Esophagus (tissue), 2 donors: ENCODE results near the gene ADIPOR2. TPM values are rescaled to one million over a fixed set of nuclear protein-coding genes. Genes with fewer than 3 reads are reported as not detected.
"Not testable (repeated sequence)": the region's sequence is repeated elsewhere in the genome, so short reads cannot be mapped to it uniquely, and the experiment has no call there.

Experiments
- H3K27ac ChIP-seq, 2 donors: one replicate each; pipeline ENCODE4 v1.5.1; 2013; ENCODE audit warnings: low read depth in 2 of 2, mild to moderate bottlenecking in 2 of 2, inconsistent platforms in 1 of 2, low read length in 1 of 2, moderate library complexity in 1 of 2
- H3K27me3 ChIP-seq, 2 donors: one replicate each; pipeline ENCODE4 v1.6.1; 2013; ENCODE audit warnings: low read length in 2 of 2, control low read depth in 1 of 2, mild to moderate bottlenecking in 1 of 2; ENCODE audit not compliant: insufficient read depth in 2 of 2, control insufficient read depth in 1 of 2
- H3K36me3 ChIP-seq, 2 donors: one replicate each; pipeline ENCODE4 v1.6.1; 2013; ENCODE audit warnings: low read length in 1 of 2; ENCODE audit not compliant: control insufficient read depth in 2 of 2, insufficient read depth in 2 of 2
- H3K4me1 ChIP-seq, 2 donors: one replicate each; pipeline ENCODE4 v1.6.1; 2013; ENCODE audit warnings: low read length in 1 of 2; ENCODE audit not compliant: control insufficient read depth in 2 of 2, insufficient read depth in 2 of 2
- H3K4me3 ChIP-seq, 2 donors: one replicate each; pipeline ENCODE4 v1.5.1; 2013; ENCODE audit warnings: low read length in 2 of 2, mild to moderate bottlenecking in 2 of 2, low read depth in 1 of 2, moderate library complexity in 1 of 2
- H3K9me3 ChIP-seq, 2 donors: one replicate each; pipeline ENCODE4 v1.6.1; 2013; ENCODE audit warnings: mild to moderate bottlenecking in 2 of 2, low read depth in 1 of 2, low read length in 1 of 2, moderate library complexity in 1 of 2; ENCODE audit not compliant: control insufficient read depth in 2 of 2, insufficient read depth in 1 of 2
- WGBS, 2 donors: extraction: QIAGEN DNeasy Blood & Tissue Kit; methylation state at CpG; one replicate each; pipeline ENCODE4 v1.1.7; 2013; 5-methylcytosine and 5-hydroxymethylcytosine counted together
- polyA plus RNA-seq, 2 donors: library from polyadenylated mRNA; stranded (reverse); fragments of 200-250 nt; gene quantifications; one replicate each; pipeline ENCODE4 v1.2.3, GENCODE V29; 2013
- donor health status: healthy with polysubstance abuse.
- donor health status: Bipolar disorder and iron deficiency.

Gene ADIPOR2
- polyA plus RNA-seq, 2 donors = 29.9 to 33.7 TPM

DNA sequence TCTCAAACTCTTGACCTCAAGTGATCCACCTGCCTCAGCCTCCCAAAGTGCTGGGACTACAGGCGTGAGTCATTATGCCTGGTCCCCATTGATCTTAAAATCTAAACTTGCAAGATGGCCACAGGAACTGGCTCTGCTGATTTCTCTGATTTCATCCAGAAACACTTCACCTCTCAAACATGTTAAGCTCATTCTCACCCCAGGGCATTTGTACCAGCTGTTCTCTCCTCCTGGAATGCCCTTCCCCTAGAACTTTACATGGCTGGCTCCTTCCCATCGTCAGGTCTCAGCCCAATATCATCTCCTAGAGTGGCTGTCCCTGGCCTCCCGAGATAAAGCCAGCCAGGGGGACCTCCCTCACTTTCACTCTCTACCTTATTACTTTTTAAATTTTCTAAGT, 124.2 kb downstream of the ADIPOR2 start:
- H3K9me3 ChIP-seq = no peaks in the 10 kb centered on the region
- H3K27me3 ChIP-seq = peaks cover 0 to 1% of the 10 kb centered on the region in 2 donors
- H3K27ac ChIP-seq = no peak overlapping the region
- H3K4me3 ChIP-seq = no peak overlapping the region
- 75 to 80% methylated on average over 3 of the region's 3 CpGs for WGBS, 2 donors
- no peaks in the 10 kb centered on the region for H3K36me3 ChIP-seq
- no peaks in the 10 kb centered on the region for H3K4me1 ChIP-seq

DNA sequence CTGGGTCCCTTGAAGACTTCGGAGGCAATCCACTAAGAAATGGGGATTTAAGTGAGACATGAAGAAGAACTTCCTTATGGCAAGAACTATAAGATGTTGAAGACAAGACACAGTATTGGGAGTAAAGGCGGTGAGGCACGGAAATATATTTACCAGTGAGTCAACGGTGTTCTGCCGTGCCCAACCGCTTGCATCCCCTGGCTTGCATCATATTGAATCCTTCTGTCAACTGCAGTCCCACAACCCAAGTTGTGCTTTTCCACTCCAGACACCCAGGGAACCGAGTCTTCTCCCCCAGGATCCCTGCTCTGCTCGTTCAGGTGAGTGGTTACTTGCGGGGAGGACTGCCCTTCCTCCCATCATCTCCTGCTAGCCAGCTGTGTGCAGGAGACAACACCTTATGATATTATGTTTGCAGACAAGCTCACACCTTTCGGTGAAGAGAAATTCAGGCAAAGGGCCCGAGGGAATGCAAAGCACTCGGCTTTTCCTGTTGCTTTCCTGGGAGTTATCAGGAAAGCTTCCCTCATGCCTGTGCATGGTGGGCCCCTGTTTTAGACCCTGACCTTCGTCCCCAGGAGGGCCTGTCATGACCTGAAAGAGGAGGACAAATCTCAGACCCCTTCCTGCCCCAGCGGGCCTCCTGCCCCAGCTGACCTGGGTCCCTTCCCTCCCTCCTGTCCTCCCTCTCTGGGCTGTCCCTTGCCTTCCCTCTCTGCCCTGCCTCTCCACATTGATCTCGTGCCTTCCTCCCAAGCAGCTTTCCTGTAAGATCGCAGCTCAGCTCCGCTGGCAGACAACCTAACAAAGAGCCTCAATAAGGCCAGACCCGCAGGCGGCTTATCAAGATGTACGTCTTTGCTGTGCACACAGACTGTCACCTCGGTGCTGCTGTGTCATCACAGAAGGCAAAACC, 125.2 kb downstream of the ADIPOR2 start:
- Histone ChIP-seq H3K4me3 (no peak overlapping the region), H3K27me3 (peaks cover 0 to 7% of the 10 kb centered on the region in 2 donors)
- WGBS, 2 donors = 53 to 55% methylated on average over 21 of the region's 21 CpGs

DNA sequence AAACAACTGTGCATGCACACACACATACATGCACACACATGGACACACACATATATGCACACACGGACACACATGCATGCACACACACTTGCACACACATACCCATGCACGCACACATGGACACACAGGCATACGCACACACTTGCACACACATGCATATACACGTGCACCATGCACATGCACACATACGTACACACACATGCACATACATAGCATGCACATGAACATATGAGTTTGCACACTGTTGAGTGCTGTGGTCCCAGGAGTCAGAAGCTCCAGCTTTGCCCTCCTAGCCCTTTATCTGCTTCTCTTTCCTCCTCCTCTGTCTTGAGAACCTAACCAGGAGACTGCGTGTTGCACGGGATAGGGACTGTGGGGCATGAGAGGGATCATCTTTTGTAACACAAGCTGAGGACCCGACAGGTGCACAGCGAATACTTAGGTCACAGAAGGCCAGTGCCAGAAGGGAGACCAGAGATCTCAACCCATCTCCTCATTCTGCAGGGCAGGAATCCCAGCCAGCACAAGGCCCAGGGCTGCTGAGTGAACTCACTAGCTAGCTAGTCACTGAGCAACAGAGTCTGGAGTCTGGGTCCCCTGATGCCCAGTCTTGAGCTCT, 126.0 kb downstream of the ADIPOR2 start:
- H3K36me3 ChIP-seq = no peaks in the 10 kb centered on the region
- 89 to 94% methylated on average over 9 of the region's 9 CpGs for WGBS, 2 donors

More for the DNA sequence above, 125.2 kb downstream of the ADIPOR2 start:
- H3K36me3 ChIP-seq = no peaks in the 10 kb centered on the region
- H3K9me3 ChIP-seq = no peaks in the 10 kb centered on the region
- H3K4me1 ChIP-seq = peaks cover 0 to 3% of the 10 kb centered on the region in 2 donors
- H3K27ac ChIP-seq = no peak overlapping the region

DNA sequence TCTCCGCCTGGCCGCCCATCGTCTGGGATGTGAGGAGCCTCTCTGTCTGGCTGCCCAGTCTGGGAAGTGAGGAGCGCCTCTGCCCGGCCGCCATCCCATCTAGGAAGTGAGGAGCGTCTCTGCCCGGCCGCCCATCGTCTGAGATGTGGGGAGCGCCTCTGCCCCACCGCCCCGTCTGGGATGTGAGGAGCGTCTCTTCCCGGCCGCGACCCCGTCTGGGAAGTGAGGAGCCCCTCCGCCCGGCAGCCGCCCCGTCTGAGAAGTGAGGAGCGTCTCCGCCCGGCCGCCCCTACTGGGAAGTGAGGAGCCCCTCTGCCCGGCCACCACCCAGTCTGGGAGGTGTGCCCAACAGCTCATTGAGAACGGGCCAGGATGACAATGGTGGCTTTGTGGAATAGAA, 127.1 kb downstream of the ADIPOR2 start:
- H3K4me3 ChIP-seq, H3K9me3 ChIP-seq, H3K4me1 ChIP-seq, H3K36me3 ChIP-seq, H3K27ac ChIP-seq: not testable (repeated sequence)
- WGBS, 2 donors = 90 to 92% methylated on average over 15 to 28 of the region's 28 CpGs
- H3K27me3 ChIP-seq = peaks cover 0 to 13% of the 10 kb centered on the region in 2 donors

More for the DNA sequence above, 126.0 kb downstream of the ADIPOR2 start:
- Histone ChIP-seq H3K4me1 (peaks cover 0 to 3% of the 10 kb centered on the region in 2 donors), H3K27me3 (peaks cover 0 to 7% of the 10 kb centered on the region in 2 donors), H3K9me3 (no peaks in the 10 kb centered on the region), H3K27ac (no peak overlapping the region), H3K4me3 (no peak overlapping the region)

DNA sequence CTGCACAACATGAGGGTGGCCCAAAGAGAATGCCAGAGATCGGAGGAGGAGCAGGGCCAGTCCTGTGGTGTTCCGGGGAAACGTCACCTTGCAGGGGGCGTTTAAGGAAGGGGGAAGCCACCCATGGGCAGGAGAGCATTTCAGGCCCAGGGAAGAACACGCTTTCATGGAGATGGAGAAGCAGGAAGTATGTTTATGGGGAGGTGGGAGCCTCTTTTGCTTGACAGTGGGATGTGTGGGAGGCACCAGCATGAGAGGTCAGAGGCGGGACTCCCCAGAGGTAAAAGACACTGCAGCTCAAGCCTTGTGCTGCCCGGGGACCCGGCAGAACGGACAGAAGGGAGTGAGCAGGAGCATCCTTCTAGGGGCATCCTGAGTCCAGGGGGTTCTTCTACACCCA, 128.2 kb downstream of the ADIPOR2 start:
- peaks cover 0 to 13% of the 10 kb centered on the region in 2 donors for H3K27me3 ChIP-seq
- H3K9me3 ChIP-seq = no peaks in the 10 kb centered on the region
- peaks cover 0 to 3% of the 10 kb centered on the region in 2 donors for H3K4me1 ChIP-seq
- WGBS, 2 donors = 66 to 68% methylated on average over 9 of the region's 9 CpGs
- H3K27ac ChIP-seq = no peak overlapping the region
- H3K36me3 ChIP-seq = no peaks in the 10 kb centered on the region
- H3K4me3 ChIP-seq = no peak overlapping the region

DNA sequence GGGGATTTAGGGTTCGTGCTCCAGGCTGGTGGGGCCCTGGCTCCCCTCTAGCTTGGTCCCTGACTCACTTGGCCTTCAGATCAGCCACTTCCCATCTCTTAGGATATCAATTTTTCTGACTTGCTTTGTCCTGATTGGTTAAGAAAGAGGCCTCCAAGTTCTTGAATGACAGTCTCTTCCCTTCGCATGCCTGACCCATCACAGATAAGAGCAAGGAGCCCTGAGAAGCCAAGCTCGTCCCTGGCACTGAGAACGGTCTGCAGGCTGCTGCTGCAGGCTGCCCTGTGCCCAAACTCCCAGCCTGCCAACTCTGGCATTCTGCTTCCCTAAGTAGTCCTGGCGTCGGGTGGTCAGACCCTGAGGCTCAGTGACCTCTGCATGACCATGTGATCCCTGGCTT, 128.7 kb downstream of the ADIPOR2 start:
- no peaks in the 10 kb centered on the region for H3K36me3 ChIP-seq
- peaks cover 0 to 3% of the 10 kb centered on the region in 2 donors for H3K4me1 ChIP-seq
- H3K27me3 ChIP-seq = peaks cover 0 to 13% of the 10 kb centered on the region in 2 donors
- WGBS, 2 donors = 48 to 49% methylated on average over 6 of the region's 6 CpGs
- H3K4me3 ChIP-seq = no peak overlapping the region
- H3K27ac ChIP-seq = no peak overlapping the region
- no peaks in the 10 kb centered on the region for H3K9me3 ChIP-seq

DNA sequence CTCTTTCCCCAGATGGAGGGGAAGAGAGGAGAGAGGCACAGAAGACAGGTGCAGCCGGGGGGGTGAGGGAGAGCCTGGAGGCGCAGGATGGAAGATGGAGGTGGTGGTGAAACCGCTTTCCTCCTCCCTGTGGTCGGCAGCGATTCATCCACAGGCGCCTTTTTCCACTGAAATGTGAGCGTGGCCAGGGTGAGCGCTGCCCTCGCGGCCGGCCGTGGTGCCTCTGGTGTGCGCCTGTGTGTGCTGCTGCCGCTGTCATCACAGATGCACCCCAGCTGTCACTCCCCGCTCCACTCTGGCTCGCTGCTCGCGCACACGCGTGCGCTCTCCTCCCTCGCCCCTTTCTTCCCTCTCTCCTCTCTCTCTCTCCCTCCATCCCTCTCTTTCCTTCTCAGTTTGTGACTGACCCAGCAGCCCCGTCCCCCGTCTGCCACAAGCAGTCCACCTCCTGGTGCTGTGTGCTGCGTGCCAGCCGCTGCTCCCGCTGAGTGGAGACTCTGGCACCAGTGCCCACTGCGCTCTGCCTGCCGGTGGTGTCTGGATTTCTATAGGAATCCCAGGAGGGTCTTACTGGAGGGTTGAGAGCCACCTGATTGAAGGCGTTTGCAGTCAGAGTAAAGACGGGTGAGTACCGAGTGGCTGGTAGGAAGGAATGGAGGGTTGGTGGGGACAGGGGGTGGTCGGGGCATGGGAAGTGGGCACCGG, 129.5 kb downstream of the ADIPOR2 start, which contains the start of gene LRTM2:
LRTM2 (plus strand) TSS at position 375 of the 705 bp plus-strand sequence. CDS start 7,584 bp downstream, outside the sequence.
- H3K4me1 ChIP-seq = peaks cover 0 to 3% of the 10 kb centered on the region in 2 donors
- H3K27me3 ChIP-seq = peaks cover 0 to 13% of the 10 kb centered on the region in 2 donors

DNA sequence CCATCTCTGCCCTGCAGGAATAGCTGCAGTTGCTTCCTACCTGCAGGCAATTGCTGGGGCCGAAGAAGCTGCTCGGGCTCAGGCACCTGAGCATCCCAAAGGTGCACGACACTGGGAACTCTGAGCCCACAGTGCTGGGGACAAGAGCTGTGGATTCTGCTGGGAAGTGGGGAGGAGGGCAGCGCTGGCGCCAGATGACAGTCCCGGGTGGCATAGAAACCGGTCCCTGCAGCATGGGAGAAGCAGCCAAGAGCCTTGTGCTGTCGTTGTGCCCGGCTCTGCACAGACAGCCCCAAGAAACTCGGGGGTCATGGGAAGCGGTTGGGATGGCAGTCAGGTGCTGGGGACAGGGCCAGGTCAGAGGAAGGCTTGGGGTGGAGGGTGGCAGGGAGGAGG, 130.0 kb downstream of the ADIPOR2 start:
- H3K4me3 ChIP-seq = no peak overlapping the region
- H3K9me3 ChIP-seq = no peaks in the 10 kb centered on the region
- no peak overlapping the region for H3K27ac ChIP-seq
- peaks cover 0 to 13% of the 10 kb centered on the region in 2 donors for H3K27me3 ChIP-seq
- WGBS, 2 donors = 68 to 69% methylated on average over 11 of the region's 11 CpGs
- H3K36me3 ChIP-seq = no peaks in the 10 kb centered on the region
- H3K4me1 ChIP-seq = peaks cover 0 to 3% of the 10 kb centered on the region in 2 donors

More for the DNA sequence above, 129.5 kb downstream of the ADIPOR2 start, which contains the start of gene LRTM2:
- Histone ChIP-seq H3K27ac (no peak within 1 kb of the TSS), H3K4me3 (no peak within 1 kb of the TSS), H3K36me3 (no peaks in the 10 kb centered on the region), H3K9me3 (no peaks in the 10 kb centered on the region)
- WGBS, 2 donors = 14% methylated on average over 33 to 34 of the region's 34 CpGs

DNA sequence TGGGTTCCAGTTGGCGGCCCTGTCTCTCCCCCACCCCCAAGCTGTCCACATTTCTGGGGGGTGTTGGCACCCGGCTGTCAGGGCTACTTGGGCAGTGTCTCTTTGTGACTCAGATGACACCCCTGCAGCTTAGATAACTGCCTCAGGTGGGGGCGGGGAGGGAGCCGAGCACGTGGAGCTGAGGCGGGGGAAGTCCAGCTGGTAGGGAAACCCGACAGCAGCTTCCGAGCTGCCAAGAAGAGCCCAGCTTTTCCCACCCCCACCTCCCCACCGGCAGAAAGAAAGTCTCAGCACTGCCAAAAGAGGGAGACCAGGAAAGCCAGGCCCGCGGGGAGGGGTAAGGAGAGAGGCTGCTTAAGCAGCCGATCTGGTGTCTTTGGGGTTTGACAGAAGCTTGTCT, 130.9 kb downstream of the ADIPOR2 start:
- Histone ChIP-seq H3K4me3 (no peak overlapping the region), H3K36me3 (no peaks in the 10 kb centered on the region), H3K4me1 (peaks cover 0 to 3% of the 10 kb centered on the region in 2 donors), H3K9me3 (no peaks in the 10 kb centered on the region), H3K27ac (no peak overlapping the region), H3K27me3 (peaks cover 0 to 13% of the 10 kb centered on the region in 2 donors)
- 20 to 21% methylated on average over 12 of the region's 12 CpGs for WGBS, 2 donors
